GM23338 (cell line): ENCODE measurements around the gene NUMB. TPM values are rescaled to one million over a fixed set of nuclear protein-coding genes. Genes with fewer than 3 reads are reported as not detected.

Experiments used
- ATAC-seq: fragments of 200-7000 bp; cut with Tn5 transposase; 3 replicates; pipeline ENCODE4 v1.9.1; 2020
- DNase-seq: peaks from one replicate; pipeline ENCODE4 v3.0.0-alpha.2; 2015; ENCODE audit warnings: low spot score
- H2AFZ ChIP-seq: fragments of 200-600 bp; sonication (generic); 2 replicates; pipeline ENCODE4 v1.8.0; 2016; ENCODE audit warnings: antibody characterized with exemption, mild to moderate bottlenecking, moderate library complexity
- H3F3A ChIP-seq: fragments of 200-600 bp; sonication (generic); replicated peaks from 2 replicates; pipeline ENCODE4 v1.8.0; 2017; ENCODE audit warnings: antibody characterized with exemption, mixed run types, low read depth
- H3K27ac ChIP-seq: fragments of 200-600 bp; sonication (generic); 2 replicates; pipeline ENCODE4 v1.6.1; 2016; ENCODE audit warnings: low read depth
- H3K27me3 ChIP-seq: fragments of 200-600 bp; sonication (generic); 2 replicates; pipeline ENCODE4 v1.8.0; 2016; ENCODE audit warnings: mild to moderate bottlenecking, mixed run types, moderate library complexity; ENCODE audit not compliant: insufficient read depth
- H3K36me3 ChIP-seq: fragments of 200-600 bp; sonication (generic); 2 replicates; pipeline ENCODE4 v1.8.0; 2016; ENCODE audit warnings: mild to moderate bottlenecking; ENCODE audit not compliant: insufficient read depth
- H3K4me1 ChIP-seq: fragments of 200-600 bp; sonication (generic); 2 replicates; pipeline ENCODE4 v1.8.0; 2016; ENCODE audit warnings: mild to moderate bottlenecking, moderate library complexity; ENCODE audit not compliant: insufficient read depth
- H3K4me2 ChIP-seq: fragments of 200-600 bp; sonication (generic); 2 replicates; pipeline ENCODE4 v1.7.1; 2017; ENCODE audit warnings: mixed run types
- H3K4me3 ChIP-seq: fragments of 200-600 bp; sonication (generic); 2 replicates; pipeline ENCODE4 v1.6.1; 2016; ENCODE audit warnings: mixed run types
- H3K79me2 ChIP-seq: fragments of 200-600 bp; sonication (generic); replicated peaks from 2 replicates; pipeline ENCODE4 v1.8.0; 2017; ENCODE audit warnings: mild to moderate bottlenecking; ENCODE audit not compliant: insufficient read depth
- H3K9me2 ChIP-seq: fragments of 200-600 bp; sonication (generic); 2 replicates; pipeline ENCODE4 v1.8.0; 2017; ENCODE audit not compliant: insufficient read depth
- H4K20me1 ChIP-seq: fragments of 200-600 bp; sonication (generic); replicated peaks from 2 replicates; pipeline ENCODE4 v1.8.0; 2017; ENCODE audit warnings: mild to moderate bottlenecking; ENCODE audit not compliant: insufficient read depth
- H3K27ac Mint-ChIP-seq: 2 replicates; pipeline ENCODE4 v1.8.0; 2020; ENCODE audit warnings: inconsistent platforms, mild to moderate bottlenecking, moderate library complexity, mixed read lengths
- H3K27me3 Mint-ChIP-seq: 3 replicates; pipeline ENCODE4 v1.8.0; 2022; ENCODE audit warnings: low read depth, mild to moderate bottlenecking, moderate library complexity, mixed read lengths, inconsistent platforms; ENCODE audit not compliant: insufficient read depth, poor library complexity
- H3K36me3 Mint-ChIP-seq: 3 replicates; pipeline ENCODE4 v1.8.0; 2021; ENCODE audit warnings: low read depth, mild to moderate bottlenecking, inconsistent platforms, moderate library complexity, mixed read lengths
- H3K4me1 Mint-ChIP-seq: 3 replicates; pipeline ENCODE4 v1.8.0; 2020; ENCODE audit warnings: mild to moderate bottlenecking, inconsistent platforms, mixed read lengths
- H3K4me3 Mint-ChIP-seq: 3 replicates; pipeline ENCODE4 v1.8.0; 2021; ENCODE audit warnings: moderate library complexity, mild to moderate bottlenecking, inconsistent platforms, mixed read lengths
- H3K9me3 Mint-ChIP-seq: 3 replicates; pipeline ENCODE4 v1.8.0; 2020; ENCODE audit warnings: moderate library complexity, mild to moderate bottlenecking, inconsistent platforms, mixed read lengths
- CREB1 ChIP-seq: fragments of 250-450 bp; sonication (Bioruptor Pico); IDR thresholded peaks from 2 replicates; pipeline ENCODE4 v1.5.0; 2020; ENCODE audit warnings: low read depth, mild to moderate bottlenecking, moderate library complexity
- EZH2 ChIP-seq: fragments of 200-600 bp; sonication (generic); IDR thresholded peaks from one replicate; pipeline ENCODE4 v1.8.0; 2017; ENCODE audit warnings: antibody characterized with exemption, mild to moderate bottlenecking, low read depth; ENCODE audit not compliant: unreplicated experiment
- EZH2phosphoT487 ChIP-seq: fragments of 200-600 bp; sonication (generic); IDR thresholded peaks from one replicate; pipeline ENCODE4 v1.8.1; 2018; ENCODE audit warnings: antibody characterized with exemption; ENCODE audit not compliant: unreplicated experiment
- JUNB ChIP-seq: IDR thresholded peaks from one replicate; pipeline ENCODE4 v1.6.1; 2016; ENCODE audit warnings: antibody characterized with exemption; ENCODE audit not compliant: unreplicated experiment
- NANOG ChIP-seq: IDR thresholded peaks from 2 replicates; pipeline ENCODE4 v1.6.1; 2016; ENCODE audit warnings: antibody characterized with exemption, borderline replicate concordance
- POLR2AphosphoS5 ChIP-seq: IDR thresholded peaks from 2 replicates; pipeline ENCODE4 v1.6.1; 2016; ENCODE audit warnings: antibody characterized with exemption, low read depth
- STAT1 ChIP-seq: IDR thresholded peaks from one replicate; pipeline ENCODE4 v1.6.1; 2016; ENCODE audit warnings: antibody characterized with exemption; ENCODE audit not compliant: unreplicated experiment
- ZNF114 ChIP-seq: fragments of 250-450 bp; sonication (Bioruptor Pico); IDR thresholded peaks from 2 replicates; pipeline ENCODE4 v1.5.0; 2020; ENCODE audit warnings: mild to moderate bottlenecking, moderate library complexity
- ZNF331 ChIP-seq: fragments of 250-450 bp; sonication (Bioruptor Pico); IDR thresholded peaks from 2 replicates; pipeline ENCODE4 v1.5.0; 2020; ENCODE audit warnings: low read depth, mild to moderate bottlenecking, moderate library complexity
- polyA plus RNA-seq: library from polyadenylated mRNA; unstranded; fragments of >200 nt; fragmentation: Nextera tagmentation; extraction: Ambion mirVana; gene quantifications from 2 replicates; pipeline ENCODE4 v1.2.1, GENCODE V29; 2016
- total RNA-seq: library from RNA; depleted of rRNA; stranded (reverse); fragments of >200 nt; shearing (Covaris generic); gene quantifications from 2 replicates; pipeline ENCODE4 v1.2.3, GENCODE V29; 2014
- TF ChIP-seq, protein P1 (sequence below): IDR thresholded peaks from 2 replicates; pipeline ENCODE4 v1.6.1; 2016; ENCODE audit warnings: antibody characterized with exemption
- TF ChIP-seq, protein P2 (sequence below): IDR thresholded peaks from one replicate; pipeline ENCODE4 v1.6.1; 2018; ENCODE audit warnings: antibody characterized with exemption; ENCODE audit not compliant: unreplicated experiment
- TF ChIP-seq, protein P3 (sequence below), 2 experiments: fragments of 200-600 bp in 1 of 2; sonication (generic) in 1 of 2; conservative IDR thresholded peaks; 2 replicates each; pipeline versions ENCODE4 v1.5.1 to v1.6.1; 2016 to 2017; ENCODE audit warnings: antibody characterized with exemption in 2 of 2, low read depth in 2 of 2, mild to moderate bottlenecking in 2 of 2, moderate library complexity in 1 of 2
- TF ChIP-seq, protein P4 (sequence below): fragments of 250-450 bp; sonication (Bioruptor Pico); IDR thresholded peaks from 2 replicates; pipeline ENCODE4 v1.5.0; 2020; ENCODE audit warnings: mild to moderate bottlenecking, moderate library complexity

The NUMB gene
- total and polyA plus RNA-seq, 2 experiments from 2014 or later: 32.1 to 36.7 TPM

DNA sequence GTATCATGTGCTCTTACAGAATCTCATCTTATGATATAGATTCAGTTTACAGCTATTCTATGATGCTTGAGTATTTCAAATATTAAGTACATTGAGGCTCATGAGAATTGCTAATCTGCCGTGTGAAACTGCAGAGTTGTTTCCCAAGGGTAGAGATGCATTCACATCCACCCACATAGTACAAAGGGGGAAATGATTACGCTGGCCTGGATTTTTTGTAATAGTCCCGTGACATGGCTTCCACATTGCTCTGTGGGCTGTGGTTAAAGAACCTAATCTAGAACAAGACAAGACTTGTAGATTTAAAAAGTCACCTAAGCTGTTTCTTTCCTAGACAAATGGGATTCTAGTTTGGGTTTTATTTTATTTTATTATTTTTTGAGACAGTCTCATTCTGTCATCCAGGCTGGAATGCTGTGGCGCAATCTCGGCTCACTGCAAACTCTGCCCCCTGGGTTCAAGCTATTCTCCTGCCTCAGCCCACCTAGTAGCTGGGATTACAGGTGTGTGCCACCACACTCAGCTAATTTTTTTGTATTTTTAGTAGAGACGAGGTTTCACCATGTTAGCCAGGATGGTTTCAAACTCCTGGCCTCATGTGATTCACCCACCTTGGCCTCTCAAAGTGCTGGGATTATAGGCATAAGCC is 19.4 kb upstream of the NUMB start:
- H3K4me3 ChIP-seq: no peak overlapping the region
- no peak overlapping the region for H3K4me3 Mint-ChIP-seq
- H3K79me2 ChIP-seq: no peaks in the 10 kb centered on the region
- DNase-seq: no peak
- no peaks in the 10 kb centered on the region for H3K36me3 ChIP-seq
- no peaks in the 10 kb centered on the region for H3K27me3 ChIP-seq
- no peak overlapping the region for H2AFZ ChIP-seq
- H3K4me2 ChIP-seq: no peak overlapping the region
- H3K27me3 Mint-ChIP-seq: no peaks in the 10 kb centered on the region
- no peaks in the 10 kb centered on the region for H3K9me2 ChIP-seq
- no peaks in the 10 kb centered on the region for H3F3A ChIP-seq
- no peaks in the 10 kb centered on the region for H3K9me3 Mint-ChIP-seq
- no peaks in the 10 kb centered on the region for H4K20me1 ChIP-seq
- H3K27ac ChIP-seq: no peak overlapping the region
- TF ChIP-seq CREB1 (CRISPR knock-in tag): no peak
- no peak for TF ChIP-seq JUNB
- no peak for TF ChIP-seq NANOG
- no peak for TF ChIP-seq EZH2
- TF ChIP-seq ZNF114 (CRISPR knock-in tag): no peak
- no peak for TF ChIP-seq STAT1
- TF ChIP-seq, protein P1, sequence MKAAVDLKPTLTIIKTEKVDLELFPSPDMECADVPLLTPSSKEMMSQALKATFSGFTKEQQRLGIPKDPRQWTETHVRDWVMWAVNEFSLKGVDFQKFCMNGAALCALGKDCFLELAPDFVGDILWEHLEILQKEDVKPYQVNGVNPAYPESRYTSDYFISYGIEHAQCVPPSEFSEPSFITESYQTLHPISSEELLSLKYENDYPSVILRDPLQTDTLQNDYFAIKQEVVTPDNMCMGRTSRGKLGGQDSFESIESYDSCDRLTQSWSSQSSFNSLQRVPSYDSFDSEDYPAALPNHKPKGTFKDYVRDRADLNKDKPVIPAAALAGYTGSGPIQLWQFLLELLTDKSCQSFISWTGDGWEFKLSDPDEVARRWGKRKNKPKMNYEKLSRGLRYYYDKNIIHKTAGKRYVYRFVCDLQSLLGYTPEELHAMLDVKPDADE: no peak
- TF ChIP-seq POLR2AphosphoS5: no peak
- no peak for TF ChIP-seq ZNF331
- TF ChIP-seq, protein P2, sequence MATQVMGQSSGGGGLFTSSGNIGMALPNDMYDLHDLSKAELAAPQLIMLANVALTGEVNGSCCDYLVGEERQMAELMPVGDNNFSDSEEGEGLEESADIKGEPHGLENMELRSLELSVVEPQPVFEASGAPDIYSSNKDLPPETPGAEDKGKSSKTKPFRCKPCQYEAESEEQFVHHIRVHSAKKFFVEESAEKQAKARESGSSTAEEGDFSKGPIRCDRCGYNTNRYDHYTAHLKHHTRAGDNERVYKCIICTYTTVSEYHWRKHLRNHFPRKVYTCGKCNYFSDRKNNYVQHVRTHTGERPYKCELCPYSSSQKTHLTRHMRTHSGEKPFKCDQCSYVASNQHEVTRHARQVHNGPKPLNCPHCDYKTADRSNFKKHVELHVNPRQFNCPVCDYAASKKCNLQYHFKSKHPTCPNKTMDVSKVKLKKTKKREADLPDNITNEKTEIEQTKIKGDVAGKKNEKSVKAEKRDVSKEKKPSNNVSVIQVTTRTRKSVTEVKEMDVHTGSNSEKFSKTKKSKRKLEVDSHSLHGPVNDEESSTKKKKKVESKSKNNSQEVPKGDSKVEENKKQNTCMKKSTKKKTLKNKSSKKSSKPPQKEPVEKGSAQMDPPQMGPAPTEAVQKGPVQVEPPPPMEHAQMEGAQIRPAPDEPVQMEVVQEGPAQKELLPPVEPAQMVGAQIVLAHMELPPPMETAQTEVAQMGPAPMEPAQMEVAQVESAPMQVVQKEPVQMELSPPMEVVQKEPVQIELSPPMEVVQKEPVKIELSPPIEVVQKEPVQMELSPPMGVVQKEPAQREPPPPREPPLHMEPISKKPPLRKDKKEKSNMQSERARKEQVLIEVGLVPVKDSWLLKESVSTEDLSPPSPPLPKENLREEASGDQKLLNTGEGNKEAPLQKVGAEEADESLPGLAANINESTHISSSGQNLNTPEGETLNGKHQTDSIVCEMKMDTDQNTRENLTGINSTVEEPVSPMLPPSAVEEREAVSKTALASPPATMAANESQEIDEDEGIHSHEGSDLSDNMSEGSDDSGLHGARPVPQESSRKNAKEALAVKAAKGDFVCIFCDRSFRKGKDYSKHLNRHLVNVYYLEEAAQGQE: no peak
- TF ChIP-seq, protein P3, sequence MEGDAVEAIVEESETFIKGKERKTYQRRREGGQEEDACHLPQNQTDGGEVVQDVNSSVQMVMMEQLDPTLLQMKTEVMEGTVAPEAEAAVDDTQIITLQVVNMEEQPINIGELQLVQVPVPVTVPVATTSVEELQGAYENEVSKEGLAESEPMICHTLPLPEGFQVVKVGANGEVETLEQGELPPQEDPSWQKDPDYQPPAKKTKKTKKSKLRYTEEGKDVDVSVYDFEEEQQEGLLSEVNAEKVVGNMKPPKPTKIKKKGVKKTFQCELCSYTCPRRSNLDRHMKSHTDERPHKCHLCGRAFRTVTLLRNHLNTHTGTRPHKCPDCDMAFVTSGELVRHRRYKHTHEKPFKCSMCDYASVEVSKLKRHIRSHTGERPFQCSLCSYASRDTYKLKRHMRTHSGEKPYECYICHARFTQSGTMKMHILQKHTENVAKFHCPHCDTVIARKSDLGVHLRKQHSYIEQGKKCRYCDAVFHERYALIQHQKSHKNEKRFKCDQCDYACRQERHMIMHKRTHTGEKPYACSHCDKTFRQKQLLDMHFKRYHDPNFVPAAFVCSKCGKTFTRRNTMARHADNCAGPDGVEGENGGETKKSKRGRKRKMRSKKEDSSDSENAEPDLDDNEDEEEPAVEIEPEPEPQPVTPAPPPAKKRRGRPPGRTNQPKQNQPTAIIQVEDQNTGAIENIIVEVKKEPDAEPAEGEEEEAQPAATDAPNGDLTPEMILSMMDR (conservative IDR thresholded peaks at IDR 0.05; ENCODE audit: low read depth in 2 of 2): no peak
- TF ChIP-seq, protein P4, sequence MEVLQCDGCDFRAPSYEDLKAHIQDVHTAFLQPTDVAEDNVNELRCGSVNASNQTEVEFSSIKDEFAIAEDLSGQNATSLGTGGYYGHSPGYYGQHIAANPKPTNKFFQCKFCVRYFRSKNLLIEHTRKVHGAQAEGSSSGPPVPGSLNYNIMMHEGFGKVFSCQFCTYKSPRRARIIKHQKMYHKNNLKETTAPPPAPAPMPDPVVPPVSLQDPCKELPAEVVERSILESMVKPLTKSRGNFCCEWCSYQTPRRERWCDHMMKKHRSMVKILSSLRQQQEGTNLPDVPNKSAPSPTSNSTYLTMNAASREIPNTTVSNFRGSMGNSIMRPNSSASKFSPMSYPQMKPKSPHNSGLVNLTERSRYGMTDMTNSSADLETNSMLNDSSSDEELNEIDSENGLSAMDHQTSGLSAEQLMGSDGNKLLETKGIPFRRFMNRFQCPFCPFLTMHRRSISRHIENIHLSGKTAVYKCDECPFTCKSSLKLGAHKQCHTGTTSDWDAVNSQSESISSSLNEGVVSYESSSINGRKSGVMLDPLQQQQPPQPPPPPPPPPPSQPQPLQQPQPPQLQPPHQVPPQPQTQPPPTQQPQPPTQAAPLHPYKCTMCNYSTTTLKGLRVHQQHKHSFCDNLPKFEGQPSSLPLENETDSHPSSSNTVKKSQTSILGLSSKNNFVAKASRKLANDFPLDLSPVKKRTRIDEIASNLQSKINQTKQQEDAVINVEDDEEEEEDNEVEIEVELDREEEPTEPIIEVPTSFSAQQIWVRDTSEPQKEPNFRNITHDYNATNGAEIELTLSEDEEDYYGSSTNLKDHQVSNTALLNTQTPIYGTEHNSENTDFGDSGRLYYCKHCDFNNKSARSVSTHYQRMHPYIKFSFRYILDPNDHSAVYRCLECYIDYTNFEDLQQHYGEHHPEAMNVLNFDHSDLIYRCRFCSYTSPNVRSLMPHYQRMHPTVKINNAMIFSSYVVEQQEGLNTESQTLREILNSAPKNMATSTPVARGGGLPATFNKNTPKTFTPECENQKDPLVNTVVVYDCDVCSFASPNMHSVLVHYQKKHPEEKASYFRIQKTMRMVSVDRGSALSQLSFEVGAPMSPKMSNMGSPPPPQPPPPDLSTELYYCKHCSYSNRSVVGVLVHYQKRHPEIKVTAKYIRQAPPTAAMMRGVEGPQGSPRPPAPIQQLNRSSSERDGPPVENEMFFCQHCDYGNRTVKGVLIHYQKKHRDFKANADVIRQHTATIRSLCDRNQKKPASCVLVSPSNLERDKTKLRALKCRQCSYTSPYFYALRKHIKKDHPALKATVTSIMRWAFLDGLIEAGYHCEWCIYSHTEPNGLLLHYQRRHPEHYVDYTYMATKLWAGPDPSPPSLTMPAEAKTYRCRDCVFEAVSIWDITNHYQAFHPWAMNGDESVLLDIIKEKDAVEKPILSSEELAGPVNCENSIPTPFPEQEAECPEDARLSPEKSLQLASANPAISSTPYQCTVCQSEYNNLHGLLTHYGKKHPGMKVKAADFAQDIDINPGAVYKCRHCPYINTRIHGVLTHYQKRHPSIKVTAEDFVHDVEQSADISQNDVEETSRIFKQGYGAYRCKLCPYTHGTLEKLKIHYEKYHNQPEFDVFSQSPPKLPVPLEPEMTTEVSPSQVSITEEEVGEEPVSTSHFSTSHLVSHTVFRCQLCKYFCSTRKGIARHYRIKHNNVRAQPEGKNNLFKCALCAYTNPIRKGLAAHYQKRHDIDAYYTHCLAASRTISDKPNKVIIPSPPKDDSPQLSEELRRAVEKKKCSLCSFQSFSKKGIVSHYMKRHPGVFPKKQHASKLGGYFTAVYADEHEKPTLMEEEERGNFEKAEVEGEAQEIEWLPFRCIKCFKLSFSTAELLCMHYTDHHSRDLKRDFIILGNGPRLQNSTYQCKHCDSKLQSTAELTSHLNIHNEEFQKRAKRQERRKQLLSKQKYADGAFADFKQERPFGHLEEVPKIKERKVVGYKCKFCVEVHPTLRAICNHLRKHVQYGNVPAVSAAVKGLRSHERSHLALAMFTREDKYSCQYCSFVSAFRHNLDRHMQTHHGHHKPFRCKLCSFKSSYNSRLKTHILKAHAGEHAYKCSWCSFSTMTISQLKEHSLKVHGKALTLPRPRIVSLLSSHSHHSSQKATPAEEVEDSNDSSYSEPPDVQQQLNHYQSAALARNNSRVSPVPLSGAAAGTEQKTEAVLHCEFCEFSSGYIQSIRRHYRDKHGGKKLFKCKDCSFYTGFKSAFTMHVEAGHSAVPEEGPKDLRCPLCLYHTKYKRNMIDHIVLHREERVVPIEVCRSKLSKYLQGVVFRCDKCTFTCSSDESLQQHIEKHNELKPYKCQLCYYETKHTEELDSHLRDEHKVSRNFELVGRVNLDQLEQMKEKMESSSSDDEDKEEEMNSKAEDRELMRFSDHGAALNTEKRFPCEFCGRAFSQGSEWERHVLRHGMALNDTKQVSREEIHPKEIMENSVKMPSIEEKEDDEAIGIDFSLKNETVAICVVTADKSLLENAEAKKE (CRISPR knock-in tag): no peak
- no peak for TF ChIP-seq EZH2phosphoT487
- no peak for ATAC-seq
- no peaks in the 10 kb centered on the region; the same call in 2 of the 3 replicates for H3K4me1 Mint-ChIP-seq
- no peak overlapping the region for H3K27ac Mint-ChIP-seq
- H3K36me3 Mint-ChIP-seq: no peaks in the 10 kb centered on the region
- H3K4me1 ChIP-seq: no peaks in the 10 kb centered on the region
